HCEC 1CT (cell line): ENCODE results near the gene CAB39.
"Not testable (repeated sequence)": the region's sequence is repeated elsewhere in the genome, so short reads cannot be mapped to it uniquely, and the experiment has no call there.

ENCODE experiments used
- DNase-seq: peaks from one replicate; pipeline ENCODE4 v3.0.0-alpha.2; 2017

CAB39 gene

GRCh38 chr2:230716588-230716987, 3.9 kb downstream of the CAB39 start:
- DNase-seq, result no peak

- no peak for DNase-seq
Measured at GRCh38 chr2:230717600-230717999, 5.0 kb downstream of the CAB39 start.

GRCh38 chr2:230719340-230719739, 6.7 kb downstream of the CAB39 start:
- no peak for DNase-seq

GRCh38 chr2:230721712-230722111, 9.1 kb downstream of the CAB39 start:
- peak; percentile 47 for DNase-seq

- DNase-seq, result no peak
Measured at GRCh38 chr2:230722207-230722885, 9.7 kb downstream of the CAB39 start.

- peak; percentile 18 for DNase-seq
Measured at GRCh38 chr2:230723363-230723762, 10.7 kb downstream of the CAB39 start.

- DNase-seq, result not testable (repeated sequence)
Measured at GRCh38 chr2:230724957-230725356, 12.3 kb downstream of the CAB39 start.

- DNase-seq, result no peak
Measured at GRCh38 chr2:230731512-230731911, 18.9 kb downstream of the CAB39 start.

- no peak for DNase-seq
Measured at GRCh38 chr2:230732914-230733401, 20.3 kb downstream of the CAB39 start.

GRCh38 chr2:230734247-230735175, 21.9 kb downstream of the CAB39 start:
- DNase-seq, result no peak

- DNase-seq, result no peak
Measured at GRCh38 chr2:230735884-230736283, 23.2 kb downstream of the CAB39 start.

- no peak for DNase-seq
Measured at GRCh38 chr2:230737300-230737699, 24.7 kb downstream of the CAB39 start.

- DNase-seq, result no peak
Measured at GRCh38 chr2:230737791-230738226, 25.2 kb downstream of the CAB39 start.

- no peak for DNase-seq
Measured at GRCh38 chr2:230738391-230738811, 25.8 kb downstream of the CAB39 start.

GRCh38 chr2:230738924-230739323, 26.3 kb downstream of the CAB39 start:
- no peak for DNase-seq

GRCh38 chr2:230739961-230740360, 27.3 kb downstream of the CAB39 start:
- peak; percentile 24 for DNase-seq

- DNase-seq, result no peak
Measured at GRCh38 chr2:230742781-230743180, 30.1 kb downstream of the CAB39 start.

GRCh38 chr2:230746213-230746612, 33.6 kb downstream of the CAB39 start:
- no peak for DNase-seq

GRCh38 chr2:230748087-230748486, 35.4 kb downstream of the CAB39 start:
- DNase-seq, result no peak

GRCh38 chr2:230749111-230749510, 36.5 kb downstream of the CAB39 start:
- peak; percentile 17 for DNase-seq

GRCh38 chr2:230751062-230751461, 38.4 kb downstream of the CAB39 start:
- peak; percentile 85 for DNase-seq

- DNase-seq, result no peak
Measured at GRCh38 chr2:230754200-230754599, 41.6 kb downstream of the CAB39 start.

- DNase-seq, result no peak
Measured at GRCh38 chr2:230757476-230757875, 44.8 kb downstream of the CAB39 start.
